ENCODE measurements around the gene FEM1B.

Gene FEM1B

DNA sequence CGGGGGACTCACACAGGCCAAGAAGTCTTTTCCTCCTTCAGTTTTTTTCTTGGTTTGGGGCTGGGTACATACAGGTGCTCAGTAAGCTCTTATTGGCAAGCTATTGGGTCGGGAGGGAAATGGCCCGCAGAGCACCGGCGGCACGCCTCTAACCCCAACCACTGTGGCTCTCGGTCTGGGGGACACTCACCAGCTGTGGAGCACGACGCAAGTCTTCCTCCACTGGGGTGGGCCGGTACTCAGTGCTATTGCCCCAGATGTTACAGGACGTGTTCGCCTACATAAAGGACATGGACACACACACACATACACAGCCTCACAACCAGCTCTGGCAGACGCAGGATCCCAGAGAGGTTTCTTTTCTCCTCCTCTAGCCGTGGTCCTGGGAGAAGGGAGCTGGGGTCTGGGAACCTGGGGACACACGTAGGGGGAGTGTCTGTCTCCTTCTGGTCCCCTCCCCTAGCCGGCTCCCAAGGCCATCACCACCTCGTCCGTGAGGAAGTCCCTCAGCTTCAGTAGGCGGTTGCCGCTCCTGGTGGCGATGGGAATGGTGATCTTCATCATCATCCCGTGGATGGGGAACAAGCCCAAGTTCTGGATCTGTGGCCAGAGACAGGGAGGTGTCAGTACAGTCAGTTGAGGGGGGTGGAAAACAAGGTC lies 33.4 kb downstream of the FEM1B start:
- no peak for DNase-seq

DNA sequence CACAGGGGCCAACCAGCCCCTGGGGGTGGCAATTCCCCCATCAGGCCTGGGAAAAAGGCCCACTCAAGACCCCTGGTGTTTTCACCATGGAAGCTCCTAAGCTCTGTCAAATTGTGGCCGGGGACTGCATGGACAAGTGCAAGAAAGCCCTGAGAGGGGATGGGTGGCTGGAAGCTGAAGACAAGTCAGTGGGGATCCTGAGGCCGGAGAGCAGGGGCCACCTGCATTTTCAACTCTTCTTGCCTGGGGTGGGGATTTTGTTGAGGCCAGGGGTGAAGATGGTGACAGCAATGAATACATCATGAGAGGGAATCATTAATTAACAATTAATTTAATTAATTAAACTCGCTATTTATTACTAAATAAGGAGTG lies 33.9 kb downstream of the FEM1B start:
- no peak for DNase-seq

DNA sequence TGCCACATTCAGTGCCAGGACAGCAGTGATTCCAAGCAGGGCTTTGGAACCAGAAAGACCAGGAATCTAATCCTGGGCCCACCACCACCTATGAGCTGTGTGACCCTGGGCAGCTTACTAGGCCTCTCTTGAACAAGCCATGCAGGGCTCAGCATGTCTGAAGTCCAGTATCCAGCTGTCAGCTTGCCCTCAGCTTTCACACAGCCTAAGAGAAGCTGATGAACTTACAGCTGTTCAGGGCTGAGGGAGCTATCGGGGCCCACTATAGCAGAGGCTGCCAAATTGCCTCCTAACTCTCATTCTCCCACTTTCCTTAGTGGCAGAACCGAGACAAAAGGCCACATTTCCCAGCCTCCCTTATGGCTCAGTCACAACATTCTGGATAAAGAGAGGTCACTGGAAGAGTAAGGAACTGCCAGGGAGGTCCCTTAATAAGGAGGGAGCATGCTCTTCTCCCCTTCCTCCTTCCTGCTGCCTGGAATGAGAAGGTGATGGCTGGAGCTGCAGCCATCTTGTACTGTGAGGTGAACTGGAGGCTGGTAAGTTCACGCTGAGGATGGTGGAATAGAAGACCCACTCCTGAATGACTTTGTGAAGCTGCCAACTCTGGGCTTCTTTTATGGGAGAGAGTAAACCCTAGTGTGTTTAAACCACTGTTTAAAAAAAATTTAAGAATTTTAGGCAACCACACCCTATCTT lies 34.5 kb downstream of the FEM1B start:
- DNase-seq: peak; percentile 29

DNA sequence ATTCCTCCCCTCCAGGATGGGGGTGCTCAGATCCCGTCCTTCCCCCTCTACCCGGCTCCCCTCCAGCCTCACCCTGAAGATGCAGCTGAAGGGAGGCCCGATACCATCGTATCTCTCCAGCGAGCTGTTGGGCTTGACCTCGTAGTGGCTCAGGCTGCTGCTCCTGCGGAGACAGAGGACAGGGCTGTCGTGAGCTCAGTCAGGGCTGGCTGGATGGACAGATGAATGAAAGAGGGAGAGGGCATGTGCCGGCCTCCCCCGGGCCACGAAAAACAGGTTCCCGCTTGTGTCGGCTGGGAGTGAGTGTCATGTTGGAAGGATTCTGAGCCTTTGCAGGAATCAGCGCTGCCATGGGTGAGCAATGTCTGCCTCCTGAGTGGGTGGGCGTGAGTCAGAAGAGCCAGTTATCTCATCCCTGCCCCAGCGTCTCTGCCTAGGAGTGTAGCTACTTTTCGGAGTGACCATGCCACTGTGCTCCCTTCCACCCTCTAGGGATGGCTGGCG lies 35.2 kb downstream of the FEM1B start:
- DNase-seq: peak; percentile 14

DNA sequence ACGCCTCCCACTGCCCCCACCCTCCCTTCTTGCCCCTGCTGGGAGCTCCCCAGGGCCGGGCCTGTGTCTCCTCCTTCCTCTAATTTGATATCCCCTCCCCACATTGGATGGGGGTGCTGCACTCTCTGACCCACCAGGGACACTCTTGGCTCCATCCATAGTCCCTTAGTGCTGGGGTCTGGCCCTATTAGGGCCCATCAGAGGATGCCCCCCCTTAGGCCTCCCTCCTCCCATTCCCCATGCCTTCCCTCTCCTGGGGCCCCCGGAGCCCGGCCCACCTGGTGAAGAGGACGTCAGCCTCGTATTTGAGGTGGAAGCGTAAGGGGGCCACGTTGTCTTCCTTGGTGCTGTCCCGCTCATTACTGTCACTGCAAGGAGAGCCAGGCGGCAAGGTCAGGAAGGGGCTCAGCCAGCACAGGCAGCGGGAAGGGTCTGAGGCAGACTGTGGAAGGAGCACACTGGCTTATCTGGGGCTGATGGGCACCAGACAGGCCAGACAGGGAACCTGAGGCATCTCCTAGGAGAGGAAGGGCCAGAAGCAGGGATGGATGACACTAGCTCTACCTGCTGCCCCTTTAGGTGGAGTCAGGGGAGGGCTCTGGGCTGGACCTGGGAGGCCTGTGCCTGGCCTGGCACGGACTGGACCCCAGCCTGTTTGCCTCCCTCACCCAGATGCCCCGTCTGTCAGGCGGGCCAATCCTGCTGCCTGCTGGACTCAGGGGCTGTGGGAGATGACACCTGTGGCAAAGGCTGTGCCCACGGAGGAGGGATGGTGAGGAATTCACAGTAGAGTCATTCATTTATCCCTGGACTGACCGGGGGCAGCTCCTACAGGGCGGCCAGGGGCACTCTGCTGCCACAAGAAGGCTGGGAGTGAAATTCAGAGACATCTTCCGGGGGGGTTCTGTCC lies 36.2 kb downstream of the FEM1B start:
- DNase-seq: peak; percentile 12

DNA sequence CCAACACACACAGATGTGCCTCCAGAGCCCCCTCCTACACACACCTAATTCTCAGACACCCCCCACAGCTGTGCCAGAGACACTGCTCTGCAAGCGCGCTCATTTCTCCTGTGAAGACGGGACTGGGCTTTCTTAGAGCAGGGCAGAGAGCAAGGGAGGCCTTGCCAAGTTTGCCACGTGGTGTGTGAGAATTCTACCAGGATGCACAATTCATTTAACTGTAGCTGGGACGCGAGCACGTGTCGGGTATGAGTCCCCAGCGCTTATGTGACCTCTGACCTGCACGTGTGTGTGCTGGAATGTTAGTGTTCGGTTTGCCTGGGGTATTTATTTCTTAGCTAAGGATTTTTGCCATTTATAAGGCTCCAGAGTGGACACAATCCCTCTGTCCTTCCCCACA lies 37.0 kb downstream of the FEM1B start:
- DNase-seq: peak; percentile 46

DNA sequence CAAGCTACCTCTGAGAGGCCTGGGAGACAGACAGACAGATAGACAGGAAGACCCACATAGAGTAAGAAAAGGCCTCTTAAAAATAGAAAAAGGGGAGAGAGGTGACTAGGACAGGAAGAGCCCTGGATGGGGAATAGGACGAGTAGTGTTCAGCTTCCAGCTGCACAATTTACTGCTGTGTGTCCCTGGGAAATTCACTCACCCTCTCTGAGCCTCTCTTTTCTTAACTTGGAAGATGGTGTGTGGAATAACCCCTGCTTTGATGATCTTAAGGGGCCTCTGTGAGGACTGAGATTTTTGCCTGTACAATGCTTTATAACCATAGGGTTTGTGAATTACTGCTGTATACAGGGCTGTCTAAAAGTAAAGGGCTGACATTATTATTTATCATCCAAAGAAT lies 37.5 kb downstream of the FEM1B start:
- DNase-seq: peak; percentile 9

DNA sequence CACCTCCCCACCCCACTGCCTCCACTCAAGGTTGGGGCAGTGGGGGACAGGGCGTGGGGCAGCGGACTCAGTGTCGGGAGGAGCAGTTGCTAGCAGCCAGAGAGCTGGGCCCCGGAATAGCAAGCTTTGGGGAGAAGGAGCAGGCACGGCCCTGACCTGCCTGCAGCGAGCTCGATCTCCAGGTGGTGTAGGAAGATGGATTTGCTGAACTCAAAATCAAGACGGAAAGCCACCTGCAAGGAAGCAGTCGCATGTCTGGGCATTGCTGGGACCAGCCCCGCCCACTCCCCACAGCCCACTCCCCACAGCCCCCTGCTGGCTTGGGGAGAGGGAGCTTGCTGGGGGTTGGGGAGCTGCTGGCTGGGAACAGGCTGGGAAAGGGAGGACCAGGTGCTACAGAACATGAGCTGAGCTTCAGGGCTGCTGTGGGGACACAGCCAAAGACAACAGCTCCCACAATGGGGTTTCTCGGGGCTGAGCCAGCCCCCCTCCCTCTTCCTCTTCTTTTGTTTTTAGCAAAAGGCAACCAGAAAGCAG lies 38.0 kb downstream of the FEM1B start:
- DNase-seq: peak; percentile 64

DNA sequence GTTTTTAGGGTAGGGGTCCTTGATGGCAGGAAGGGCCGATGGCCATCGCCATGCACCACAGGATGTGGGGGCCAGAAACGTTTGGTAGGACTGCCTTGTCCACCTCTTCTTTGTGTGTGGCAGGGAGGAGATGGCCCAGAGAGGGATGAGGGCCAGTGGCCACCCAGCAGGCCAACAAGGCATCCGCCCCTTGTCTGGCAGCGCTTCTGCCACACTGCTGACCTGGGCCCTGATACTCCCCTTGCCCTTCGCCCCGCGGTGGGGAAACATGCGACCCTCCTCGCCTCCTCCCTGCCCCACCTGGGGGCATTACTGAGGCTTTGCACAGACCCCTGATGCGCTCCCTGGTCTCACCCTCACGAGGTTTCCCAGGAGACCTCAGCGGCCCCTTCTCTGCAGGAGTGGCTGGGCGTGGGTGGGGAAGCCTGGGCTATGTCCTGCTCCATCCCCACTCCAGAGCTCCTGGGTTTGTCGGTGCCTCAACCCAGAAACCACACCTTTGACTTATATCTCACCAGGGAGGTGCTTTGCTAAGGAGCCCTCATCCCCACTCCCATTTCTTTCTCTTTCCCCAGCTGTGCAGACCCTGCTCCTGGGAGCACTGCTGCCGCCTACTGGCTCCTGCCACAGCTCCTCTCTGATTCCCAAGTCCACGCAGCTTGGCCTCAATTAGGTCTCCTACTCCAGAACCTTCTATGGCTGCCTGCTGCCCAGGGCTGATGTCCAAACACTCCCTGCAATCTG lies 38.7 kb downstream of the FEM1B start:
- DNase-seq: peak; percentile 35

DNA sequence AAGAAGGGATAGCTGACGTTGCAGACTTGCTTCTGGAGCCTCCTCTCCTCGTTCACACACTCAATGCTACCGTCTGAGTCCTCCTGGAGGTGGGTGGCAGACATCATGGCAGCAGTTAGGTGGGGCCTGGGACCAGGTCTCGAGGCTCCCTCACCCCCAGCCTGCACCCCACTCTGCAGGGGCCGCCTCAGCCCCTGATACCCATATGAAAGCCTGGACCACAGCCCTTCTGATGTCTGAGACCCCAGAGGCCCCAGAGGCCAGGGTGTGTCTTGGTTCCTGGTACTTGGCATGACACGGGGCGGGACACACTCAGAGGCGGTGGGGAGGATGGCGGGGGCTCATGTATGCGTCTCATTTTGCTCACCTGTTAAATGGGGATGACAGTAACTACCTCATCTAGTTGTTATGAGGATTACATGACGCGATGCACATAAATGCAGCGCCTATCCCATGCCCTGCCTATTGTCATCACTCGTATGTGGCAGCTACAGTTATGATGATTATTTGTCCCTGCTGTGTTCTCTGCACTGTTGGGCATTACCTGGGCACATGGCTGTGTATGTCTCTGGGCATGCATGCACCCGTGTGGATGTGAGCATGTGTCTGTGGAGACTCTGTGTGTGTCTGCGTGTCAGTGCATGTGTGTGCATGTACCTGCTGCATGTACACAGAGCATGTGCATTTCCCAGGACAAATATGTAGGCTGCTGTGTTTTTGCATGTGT lies 39.9 kb downstream of the FEM1B start:
- DNase-seq: peak; percentile 12

DNA sequence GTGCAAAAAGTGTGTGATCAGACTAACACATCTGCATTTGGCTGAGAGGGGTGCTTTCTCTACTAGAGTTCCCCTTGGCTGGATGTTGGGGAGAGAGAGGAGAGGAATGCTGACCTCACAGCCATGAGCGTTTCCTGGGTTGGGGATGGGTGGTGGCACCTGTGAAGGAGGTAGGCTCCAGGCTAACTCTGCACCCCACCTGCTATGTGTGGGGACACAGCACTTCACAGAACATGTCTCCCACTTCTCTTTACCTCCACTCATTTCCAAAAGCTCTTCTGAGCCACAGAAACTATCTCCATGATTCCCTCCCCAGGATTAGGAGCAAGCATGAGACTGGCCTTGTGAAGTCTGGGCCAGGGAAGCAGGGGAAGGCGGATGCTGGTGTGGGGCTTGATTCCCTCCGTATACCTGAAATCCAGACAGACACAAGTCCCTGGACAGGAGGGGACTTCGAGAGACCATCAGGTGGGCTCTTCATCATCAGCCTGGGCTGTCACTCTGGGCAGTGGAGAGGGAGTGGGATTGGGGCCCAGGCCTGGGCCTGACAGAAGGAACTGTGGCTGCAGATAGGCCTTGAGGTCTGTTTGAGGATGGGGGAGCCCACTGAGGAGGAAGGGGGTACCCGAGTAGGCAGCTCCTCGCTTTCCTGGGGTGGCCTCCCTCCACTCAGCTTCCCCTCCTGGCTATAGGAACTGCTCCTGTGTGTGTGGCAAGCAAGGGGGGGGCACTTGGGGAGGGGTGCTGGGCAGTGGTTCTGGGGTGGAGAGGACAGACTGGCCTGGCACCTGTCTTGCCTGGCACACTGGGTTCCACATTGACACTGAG lies 40.7 kb downstream of the FEM1B start:
- no peak for DNase-seq

DNA sequence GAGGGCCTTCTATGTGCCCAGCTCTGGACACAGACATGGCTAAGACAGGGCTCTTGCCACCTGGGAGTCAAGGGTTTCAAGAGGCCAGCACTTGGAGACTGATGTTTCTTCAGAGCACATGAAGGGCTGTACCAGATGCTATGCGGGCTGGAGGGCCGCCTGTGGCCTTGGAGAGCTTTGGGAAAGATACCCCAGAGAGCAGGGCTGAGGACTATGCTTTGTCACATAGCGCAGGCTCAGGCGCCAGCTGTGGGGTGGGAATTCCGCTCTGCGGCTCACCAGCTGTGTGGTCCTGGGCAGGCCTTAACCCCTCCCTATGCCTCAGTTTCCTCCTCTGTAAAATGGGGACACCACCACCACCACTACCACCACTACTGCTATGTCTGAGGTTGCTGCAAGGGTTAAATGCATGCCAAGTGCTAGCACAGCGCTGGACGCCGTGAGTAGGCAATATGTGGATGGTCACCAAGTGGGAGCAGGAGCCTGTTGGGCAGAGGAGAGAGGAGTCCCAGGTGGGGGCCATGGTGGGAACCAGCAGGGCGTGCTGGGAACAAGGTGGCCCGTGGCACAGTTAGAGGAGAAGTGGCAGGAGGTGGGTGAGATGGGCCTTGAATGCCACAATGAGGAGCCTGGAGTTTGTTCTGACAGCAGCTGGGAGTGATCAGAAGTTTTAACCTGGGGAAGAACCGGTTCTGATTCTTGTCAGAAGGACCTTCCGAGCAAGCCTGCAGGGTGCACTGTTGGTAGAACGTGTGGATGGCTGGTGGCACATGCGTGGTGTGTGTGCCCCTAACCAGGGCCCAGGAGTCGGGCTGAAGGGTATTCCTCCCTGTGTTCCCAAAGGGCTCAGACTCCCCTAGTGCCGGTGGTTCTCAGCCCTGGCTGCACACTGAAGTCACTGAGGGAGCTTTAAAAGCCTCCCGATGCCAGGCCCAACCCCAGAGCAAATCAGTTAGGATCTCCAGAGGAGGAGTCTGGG lies 41.7 kb downstream of the FEM1B start:
- no peak for DNase-seq

DNA sequence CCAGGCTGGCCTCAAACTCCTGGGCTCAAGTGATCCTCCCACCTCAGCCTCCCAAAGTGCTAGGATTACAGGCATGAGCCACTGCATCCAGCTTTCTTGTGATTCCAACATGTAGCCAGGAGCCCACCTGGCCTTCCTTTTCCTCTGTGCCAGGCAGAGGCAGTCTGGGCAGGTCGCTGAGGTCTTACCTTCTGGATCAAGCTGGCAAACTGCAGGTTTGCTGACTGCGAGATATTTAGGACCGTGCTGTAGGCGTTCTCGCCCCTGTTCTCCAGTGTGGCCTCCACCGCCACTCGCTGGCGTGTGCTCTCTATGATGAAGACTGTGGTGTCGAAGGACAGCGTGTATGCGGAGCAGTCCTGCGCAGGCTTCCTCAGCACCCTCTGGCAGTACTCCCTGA lies 42.5 kb downstream of the FEM1B start:
- no peak for DNase-seq

DNA sequence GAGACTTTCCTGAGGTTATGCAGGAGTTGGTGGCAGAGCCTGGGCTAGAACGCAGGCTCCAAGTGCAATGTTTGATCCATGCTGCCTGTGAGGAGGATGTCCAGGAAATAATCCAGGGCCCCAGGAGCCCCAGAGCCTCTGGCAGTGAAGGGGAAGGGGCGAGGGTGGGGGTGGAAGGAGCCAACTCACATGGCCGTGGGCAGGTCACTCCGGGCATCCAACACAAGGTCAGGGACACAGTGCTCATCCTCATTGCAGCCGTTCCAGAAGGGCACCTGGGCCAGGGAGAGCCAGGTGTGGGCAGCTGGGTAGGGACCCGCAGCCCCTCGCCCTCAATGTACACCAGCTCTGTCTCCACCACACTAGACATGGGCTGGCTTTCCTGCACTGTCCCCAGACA lies 43.7 kb downstream of the FEM1B start:
- DNase-seq: no peak

DNA sequence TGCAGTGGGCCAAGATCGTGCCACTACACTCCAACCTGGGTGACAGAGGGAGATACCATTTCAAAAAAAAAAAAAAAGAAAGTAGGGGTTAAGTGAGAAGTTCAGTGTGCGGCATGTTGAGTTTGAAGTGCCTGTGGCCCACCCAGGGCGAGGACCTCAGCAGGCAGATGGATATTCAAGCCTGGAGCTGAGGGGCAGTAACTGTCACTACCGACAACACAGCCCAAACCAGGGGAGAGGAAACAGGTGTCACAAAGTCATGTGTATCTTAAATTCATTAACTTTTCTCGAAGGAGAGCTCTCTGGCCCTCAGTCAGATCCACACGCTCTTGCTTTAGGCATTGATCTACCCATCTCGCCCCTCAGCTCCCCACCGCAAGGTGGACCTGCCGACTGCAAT lies 45.3 kb downstream of the FEM1B start:
- DNase-seq: no peak

DNA sequence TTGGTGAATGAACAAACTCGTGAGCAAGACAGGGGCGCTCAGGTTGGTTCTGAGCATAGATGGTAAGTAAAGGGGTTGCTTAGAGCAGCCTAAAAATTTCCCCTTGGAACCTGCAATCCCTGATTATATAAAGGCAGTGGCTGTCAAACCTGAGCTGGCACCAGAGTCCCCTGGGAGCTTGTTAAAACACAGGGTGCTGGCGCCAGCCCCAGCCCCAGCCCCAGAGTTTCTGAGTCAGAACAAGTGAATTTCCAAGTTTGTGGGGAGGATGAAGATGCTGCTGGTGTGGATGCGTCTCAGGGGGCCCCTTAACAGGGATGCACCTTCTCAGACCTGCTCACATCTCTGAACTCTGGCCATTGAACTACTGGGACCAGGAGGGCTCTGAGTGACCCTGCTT lies 48.2 kb downstream of the FEM1B start:
- no peak for DNase-seq

DNA sequence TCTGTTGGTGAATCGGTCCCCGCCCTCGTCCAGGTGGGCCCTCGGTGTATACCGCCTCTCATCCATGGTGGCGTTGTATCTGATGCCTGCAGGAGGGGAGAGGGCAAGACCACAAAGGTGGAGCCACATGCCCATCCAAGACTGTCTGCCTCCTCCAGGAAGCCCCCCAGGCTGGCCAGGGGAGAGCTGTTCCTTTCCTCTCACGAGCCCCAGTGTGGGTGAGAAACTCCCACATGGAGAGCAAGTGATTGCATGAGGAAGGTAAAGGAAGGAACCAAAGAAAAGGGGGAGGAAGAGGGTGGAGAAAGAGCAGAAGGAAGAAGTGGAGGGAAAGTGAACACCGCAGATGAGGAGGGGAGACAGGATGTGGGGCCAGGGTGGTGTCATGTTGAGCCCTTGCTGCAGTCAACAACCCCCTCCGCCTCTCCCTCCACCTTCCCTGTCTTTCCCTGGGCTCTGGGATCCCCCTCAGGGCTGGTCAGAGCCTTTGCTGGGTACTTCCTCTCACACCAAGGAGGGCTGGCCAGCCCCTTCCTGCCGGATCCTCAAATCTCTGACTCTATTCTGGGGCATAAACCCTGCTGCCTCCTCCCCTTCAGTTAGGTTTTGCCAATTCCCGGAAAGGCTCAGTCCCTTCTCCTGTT lies 49.3 kb downstream of the FEM1B start:
- DNase-seq: no peak

DNA sequence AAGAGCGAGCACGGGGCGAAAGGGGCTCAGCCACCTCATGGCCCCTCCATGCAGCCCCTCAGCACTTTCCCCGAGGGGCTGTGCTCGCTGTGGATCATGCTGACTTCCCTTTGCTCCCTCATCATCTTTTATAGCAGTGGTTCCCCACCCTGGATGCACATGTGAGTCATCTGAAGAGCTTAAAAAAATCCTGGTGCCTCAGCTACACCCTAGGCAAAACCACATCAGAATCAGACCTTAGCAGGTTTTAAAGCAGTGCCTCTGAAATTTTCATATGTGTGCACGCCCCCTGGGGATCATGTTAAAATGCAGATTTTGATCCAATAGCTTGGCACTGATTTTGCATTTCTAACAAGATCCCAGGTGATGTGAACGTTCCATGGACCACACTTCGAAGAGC lies 50.9 kb downstream of the FEM1B start:
- DNase-seq: no peak

DNA sequence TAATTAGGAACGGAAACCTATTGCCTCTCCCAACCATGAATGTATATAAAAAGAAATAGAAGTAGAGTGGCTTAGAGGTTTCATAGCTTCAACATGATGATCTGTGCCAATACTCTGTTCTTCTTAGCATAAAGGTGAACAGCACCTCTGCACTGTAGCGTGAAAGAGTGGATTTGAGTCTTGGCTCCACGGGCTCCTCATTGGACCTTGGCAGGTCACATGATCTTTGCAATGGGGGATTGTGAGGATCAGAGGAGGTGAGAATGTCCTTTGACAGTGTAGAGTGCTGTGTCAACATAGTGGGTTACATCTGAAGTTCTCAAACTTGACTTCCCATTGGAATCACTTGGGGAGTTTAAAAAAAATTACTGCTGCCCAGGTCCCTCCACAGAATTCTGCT lies 51.4 kb downstream of the FEM1B start:
- DNase-seq: no peak

Measured in right hindlimb (tissue), 1 donor.